HG03460 (cell line): ENCODE results near the gene LSM8.
A peak's percentile ranks its signal among the peaks of the same experiment; 100 is the strongest.
"Not testable (repeated sequence)": the region's sequence is repeated elsewhere in the genome, so short reads cannot be mapped to it uniquely, and the experiment has no call there.

Source experiments
- ATAC-seq: cut with Tn5 transposase; IDR thresholded peaks from one replicate; pipeline ENCODE4 v1.9.1; 2021; ENCODE audit not compliant: unreplicated experiment

LSM8 gene

DNA sequence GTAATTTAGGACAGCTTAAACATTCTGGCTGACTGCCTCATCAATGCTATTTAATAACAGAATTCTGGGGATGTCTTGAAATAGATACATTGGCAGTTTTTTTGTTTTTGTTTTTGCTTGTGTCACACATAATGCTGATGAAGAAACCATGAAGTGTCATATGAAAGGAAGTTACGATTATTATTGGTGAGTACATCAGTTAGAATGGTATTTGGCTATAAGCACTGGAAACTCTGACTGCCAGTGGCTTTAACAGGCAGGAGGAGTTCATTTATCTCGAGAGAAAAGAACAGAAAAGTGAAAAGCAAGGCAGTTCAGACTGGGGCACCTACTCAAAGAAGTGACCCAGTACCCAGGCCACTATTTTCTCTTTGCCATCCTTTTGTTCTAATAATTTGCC lies 18.1 kb downstream of the LSM8 start:
- ATAC-seq, result no peak

DNA sequence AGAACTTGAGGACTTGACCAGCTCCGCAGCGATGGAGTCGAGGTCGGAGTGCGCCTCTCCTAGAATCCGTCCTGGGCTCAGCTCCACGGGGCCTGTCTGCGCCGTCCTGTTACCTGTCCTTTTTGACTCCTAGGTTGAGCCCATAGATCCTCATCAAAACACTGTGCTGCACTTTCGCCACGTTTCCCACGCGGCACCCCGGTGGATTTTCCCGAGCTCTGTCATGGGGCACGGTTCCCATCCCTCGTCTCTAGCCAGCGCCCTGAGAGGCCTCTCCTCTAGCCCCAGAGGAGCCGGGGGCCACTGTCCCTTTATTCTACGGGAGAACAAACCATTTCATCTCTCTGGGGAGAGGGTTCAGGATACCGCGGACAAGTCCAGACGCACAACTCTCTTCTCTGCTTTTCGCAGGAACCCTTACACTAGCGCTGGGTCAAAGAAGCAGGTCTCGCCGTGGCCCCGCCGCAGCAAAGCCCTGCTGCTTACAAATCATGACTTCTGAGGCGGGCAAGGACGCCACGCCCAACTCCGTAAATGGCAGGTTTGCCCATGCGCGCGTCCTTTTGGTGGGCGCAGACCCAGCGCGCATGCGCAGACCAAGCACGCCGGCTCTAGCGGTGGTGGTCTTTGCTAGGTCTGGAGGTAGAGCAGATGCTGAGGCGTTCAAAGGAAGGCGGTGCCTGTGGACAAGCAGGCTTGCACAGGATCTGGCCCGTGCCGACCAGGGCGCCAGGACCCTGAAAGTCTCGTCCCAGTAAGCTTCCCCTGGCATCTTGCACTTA lies 30.3 kb downstream of the LSM8 start:
- peak; percentile 92 for ATAC-seq

DNA sequence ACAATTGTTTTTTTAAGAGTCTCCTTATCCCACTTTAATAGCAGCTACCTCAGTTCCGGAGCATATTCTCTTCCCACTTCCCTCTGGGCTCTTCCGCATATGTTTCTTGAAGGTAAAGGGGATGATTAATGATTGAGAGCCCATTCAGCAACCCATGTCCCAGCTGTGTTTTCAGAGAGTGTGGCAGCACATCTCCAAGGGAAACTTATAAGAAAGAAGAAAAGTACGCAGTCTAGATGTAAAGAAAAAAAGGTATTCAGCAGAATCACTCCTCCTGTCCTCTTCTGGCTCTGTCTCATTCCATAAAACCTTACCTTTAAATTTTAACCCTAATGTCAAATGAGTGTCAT lies 30.8 kb downstream of the LSM8 start:
- peak; percentile 15 for ATAC-seq

DNA sequence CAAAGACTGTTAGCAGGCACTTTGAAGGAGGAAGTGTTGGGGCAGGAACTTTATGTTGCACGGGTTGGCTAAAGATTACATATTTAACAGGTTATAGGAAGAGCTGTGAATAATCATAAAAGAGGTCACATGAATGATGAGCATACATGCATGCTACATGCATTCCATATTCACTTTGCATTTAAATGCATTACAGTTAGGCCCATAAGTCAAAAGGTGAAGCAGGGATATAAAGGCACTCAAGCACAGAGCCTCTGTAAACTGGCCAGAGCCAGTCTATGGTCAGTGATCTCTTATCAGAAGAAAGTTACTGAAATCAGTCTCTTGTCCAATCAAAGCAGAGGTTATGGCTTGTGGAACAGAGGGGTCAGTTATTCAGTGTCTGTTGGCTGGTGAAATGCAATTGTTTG lies 33.3 kb downstream of the LSM8 start:
- no peak for ATAC-seq

DNA sequence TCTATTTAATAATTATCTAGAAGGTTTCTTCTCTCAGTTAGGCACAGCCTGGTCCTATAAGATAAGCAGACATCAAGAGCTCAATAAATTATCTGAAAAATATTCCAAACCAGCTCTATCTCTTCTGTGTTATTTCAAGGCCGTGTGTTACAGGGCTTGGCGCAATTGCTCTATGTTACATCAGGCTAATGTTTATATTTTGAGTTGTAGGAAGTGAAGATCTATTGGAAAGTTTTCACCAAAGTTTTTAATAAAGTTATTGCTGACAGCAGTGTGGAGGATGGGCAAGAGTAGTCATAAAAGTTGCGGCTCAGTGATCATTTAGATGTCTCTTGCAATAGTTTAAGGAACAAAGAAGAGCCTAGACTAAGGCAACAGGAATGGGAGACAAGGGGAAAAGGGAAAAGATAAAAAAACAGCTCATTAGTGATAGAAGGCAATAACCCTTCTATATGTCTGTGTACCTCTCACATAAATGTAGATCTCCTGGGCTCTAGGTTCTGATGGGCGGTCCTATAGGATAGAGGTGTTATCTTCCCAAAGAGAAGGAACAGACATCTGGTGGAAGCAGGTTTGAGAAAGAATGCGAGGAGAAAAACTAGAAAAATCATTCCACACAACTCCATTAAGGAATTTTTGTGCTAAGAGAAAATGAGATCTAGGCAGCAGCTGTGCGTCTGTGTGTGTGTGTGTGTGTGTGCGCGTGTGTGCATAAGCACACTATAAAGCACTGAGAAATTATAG lies 34.6 kb downstream of the LSM8 start:
- no peak for ATAC-seq

DNA sequence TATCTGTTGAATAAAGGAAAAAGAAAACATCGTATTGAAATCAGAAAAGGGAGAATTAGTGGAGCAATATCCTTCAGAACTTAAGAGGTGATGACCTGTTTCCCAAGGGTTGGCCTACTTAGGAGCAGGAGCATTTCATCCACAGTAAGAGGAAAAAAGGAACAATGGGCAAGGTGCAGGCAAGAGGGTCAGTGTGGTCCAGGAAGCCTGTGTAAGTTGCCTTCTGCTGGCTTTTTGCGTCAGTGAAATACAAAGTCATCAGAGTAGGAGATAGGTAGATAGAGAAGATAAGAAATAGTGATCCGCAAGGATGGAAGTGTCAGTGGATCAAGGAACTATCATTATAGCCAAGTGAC lies 35.2 kb downstream of the LSM8 start:
- no peak for ATAC-seq

DNA sequence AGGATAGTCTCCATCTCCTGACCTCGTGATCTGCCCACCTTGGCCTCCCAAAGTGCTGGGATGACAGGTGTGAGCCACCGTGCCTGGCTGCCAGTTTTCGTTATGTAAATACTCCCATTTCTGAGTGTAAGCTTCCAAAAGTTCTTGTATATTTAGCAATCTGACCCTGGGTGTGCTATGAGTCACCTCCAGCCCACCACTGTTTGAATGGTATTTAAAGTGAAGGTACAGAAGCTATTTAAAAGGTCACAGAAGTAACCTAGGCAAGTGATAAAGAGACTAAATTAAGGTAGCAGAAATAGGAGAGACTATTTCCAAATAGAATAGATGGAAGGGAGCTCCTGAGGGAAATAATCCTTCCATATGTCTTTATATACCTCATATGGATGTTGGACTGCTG lies 36.6 kb downstream of the LSM8 start:
- ATAC-seq, result no peak

DNA sequence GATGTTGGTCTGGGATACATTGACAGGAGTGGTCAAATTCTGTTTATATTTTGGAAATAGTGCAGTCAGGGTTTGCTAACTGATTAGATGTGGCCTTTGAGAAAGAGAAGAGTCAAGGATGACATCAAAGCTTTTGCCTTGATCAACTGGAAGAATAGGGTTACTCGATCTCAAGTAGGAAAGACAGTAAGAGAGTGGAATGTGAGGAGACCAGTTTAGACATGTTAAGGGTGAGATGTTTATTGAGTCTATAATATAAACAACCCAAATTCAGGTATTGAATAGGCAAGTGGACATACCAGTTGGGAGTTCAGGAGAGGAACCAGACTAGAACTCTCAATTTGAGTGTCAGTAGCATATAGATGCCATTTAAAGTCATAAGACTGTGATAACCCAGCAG lies 38.6 kb downstream of the LSM8 start:
- no peak for ATAC-seq

DNA sequence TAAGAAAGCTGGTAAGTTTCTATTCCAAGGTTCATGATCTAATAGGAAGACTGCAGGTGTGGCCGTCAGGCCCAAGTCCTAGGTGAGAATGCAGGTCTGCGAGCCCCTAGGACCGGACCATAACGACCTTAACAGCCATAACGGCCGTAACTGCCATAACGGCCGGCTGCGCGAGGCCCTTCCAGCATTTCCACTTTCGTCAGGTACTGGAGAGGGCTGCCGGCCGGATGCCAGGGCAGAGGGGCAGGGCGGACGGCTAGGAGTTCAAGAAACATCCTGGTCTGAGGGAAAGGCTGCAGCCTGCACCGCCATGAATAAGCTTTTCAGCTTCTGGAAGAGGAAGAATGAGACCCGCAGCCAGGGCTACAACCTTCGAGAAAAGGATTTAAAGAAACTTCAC lies 40.6 kb downstream of the LSM8 start, which contains the start of gene ANKRD7:
Gene ANKRD7, plus strand, starts transcription at position 184 of the 400 bp plus-strand sequence. Its CDS starts 127 bp downstream, at position 311.
- no peak for ATAC-seq

DNA sequence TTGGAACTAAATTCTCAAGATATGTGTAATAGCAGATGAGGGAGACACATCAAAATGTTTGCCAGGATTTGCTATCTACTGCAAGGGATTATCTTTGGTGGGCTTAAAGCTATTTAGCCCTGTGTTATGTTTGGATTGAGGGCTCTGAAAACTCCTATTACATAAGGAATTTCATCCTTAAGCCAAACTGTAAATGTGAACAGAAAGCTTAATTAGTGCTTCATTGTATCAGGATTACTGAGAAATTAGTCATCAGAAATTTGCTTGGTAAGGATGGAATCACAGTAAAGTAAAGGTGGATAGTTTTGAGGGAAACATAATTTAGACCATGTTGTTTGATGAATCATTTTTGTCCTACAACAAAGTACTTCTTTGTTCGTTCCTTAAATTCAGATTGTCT lies 48.9 kb downstream of the LSM8 start:
- no peak for ATAC-seq

DNA sequence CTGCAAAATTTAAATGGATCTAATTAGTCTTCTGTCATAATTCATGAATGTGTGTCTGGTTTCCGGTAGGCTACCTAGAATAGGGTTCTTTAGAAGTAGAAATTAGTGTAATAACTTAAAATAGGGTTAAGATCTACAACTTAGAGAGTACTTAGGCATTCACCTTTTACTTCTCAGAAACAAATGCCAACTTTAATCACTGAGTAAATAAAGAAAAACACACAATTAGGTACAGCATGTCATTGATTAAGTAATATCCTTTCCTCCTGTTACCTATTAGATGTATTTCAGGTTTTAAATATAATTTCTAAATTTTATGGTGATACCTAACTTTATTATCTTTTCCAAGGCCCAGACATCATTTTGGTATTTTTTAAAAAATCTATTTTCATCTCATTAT lies 49.8 kb downstream of the LSM8 start:
- no peak for ATAC-seq

DNA sequence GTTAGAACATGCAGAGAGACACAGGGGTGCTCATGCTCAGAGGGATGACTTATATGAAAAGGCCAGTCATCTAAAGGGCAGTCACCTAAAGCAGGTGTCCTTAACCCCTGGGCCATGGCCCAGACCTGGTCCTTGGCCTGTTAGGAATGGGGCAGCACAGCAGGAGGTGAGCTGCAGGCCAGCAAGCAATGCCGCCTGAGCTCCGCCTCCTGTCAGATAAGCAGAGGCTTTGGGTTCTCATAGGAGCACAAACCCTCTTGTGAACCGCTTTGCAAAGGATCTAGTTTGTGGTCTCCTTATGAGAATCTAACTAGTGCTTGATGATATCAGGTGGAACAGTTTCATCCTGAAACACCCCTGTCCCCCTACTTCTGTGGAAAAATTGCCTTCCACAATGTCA lies 55.0 kb downstream of the LSM8 start:
- ATAC-seq, result no peak

DNA sequence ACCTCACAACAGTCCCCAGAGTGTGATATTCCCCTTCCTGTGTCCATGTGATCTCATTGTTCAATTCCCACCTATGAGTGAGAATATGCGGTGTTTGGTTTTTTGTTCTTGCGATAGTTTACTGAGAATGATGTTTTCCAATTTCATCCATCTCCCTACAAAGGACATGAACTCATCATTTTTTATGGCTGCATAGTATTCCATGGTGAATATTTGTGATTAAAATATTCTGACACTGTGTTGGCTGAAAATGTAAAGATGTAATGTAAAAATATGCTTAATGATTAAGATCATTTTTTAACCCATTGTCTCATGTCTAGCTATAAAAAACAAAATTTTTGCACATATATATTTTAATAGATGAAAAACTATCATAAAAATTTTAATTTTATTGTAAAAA lies 56.4 kb downstream of the LSM8 start:
- not testable (repeated sequence) for ATAC-seq
